CD4-positive, CD25-positive, alpha-beta regulatory T cell (primary cell): ENCODE results near the gene CDCA7L. TPM values are rescaled to one million over a fixed set of nuclear protein-coding genes. Genes with fewer than 3 reads are reported as not detected.
A peak's percentile ranks its signal among the peaks of the same experiment; 100 is the strongest.
"Not testable (repeated sequence)": the region's sequence is repeated elsewhere in the genome, so short reads cannot be mapped to it uniquely, and the experiment has no call there.

Experiments used
- ATAC-seq, 2 donors: fragments of 150-1000 bp; cut with Tn5 transposase; one replicate each; pipeline ENCODE4 v1.10.0; 2021; ENCODE audit warnings: low read depth in 2 of 2, moderate number of reproducible peaks in 2 of 2, moderate library complexity in 1 of 2
- DNase-seq, 3 donors: peaks; one replicate each; pipeline versions ENCODE4 v3.0.0 to v3.0.0-alpha.2; 2012 to 2022; ENCODE audit warnings: mixed read lengths in 1 of 3
- H3K27ac ChIP-seq: one replicate; pipeline ENCODE4 v1.7.0; 2013; ENCODE audit warnings: mild to moderate bottlenecking, low read length; ENCODE audit not compliant: insufficient read depth, poor library complexity, severe bottlenecking
- H3K27me3 ChIP-seq: one replicate; pipeline ENCODE4 v1.7.0; 2013; ENCODE audit warnings: low read length; ENCODE audit not compliant: control insufficient read depth, insufficient read depth
- H3K36me3 ChIP-seq: one replicate; pipeline ENCODE4 v1.7.0; 2013; ENCODE audit warnings: mild to moderate bottlenecking, low read length, moderate library complexity; ENCODE audit not compliant: control insufficient read depth, insufficient read depth
- H3K4me1 ChIP-seq: 2 replicates; pipeline ENCODE4 v1.7.0; 2013; ENCODE audit warnings: mild to moderate bottlenecking, low read length; ENCODE audit not compliant: insufficient read depth, control insufficient read depth, poor library complexity, severe bottlenecking
- H3K4me3 ChIP-seq: one replicate; pipeline ENCODE4 v1.7.0; 2013; ENCODE audit warnings: low read depth, mild to moderate bottlenecking, low read length, moderate library complexity
- H3K9me3 ChIP-seq, 2 experiments: 1 replicate in 1 of 2; 2 replicates in 1 of 2; pipeline ENCODE4 v1.7.0; 2013; ENCODE audit warnings: low read length in 2 of 2, mild to moderate bottlenecking in 1 of 2, moderate library complexity in 1 of 2; ENCODE audit not compliant: control insufficient read depth in 2 of 2
- H3K27ac Mint-ChIP-seq, 3 donors: one replicate each; pipeline ENCODE4 v1.8.0; 2020 to 2022; ENCODE audit warnings: mild to moderate bottlenecking in 3 of 3, mixed read lengths in 3 of 3, moderate library complexity in 2 of 3
- H3K27me3 Mint-ChIP-seq: one replicate; pipeline ENCODE4 v1.8.0; 2022; ENCODE audit warnings: mild to moderate bottlenecking, mixed read lengths
- H3K36me3 Mint-ChIP-seq: one replicate; pipeline ENCODE4 v1.8.0; 2020; ENCODE audit warnings: mixed read lengths
- H3K4me1 Mint-ChIP-seq, 4 donors: one replicate each; pipeline ENCODE4 v1.8.0; 2020 to 2022; ENCODE audit warnings: mixed read lengths in 4 of 4, mild to moderate bottlenecking in 1 of 4
- H3K4me3 Mint-ChIP-seq, 4 donors: one replicate each; pipeline ENCODE4 v1.8.0; 2020 to 2022; ENCODE audit warnings: mild to moderate bottlenecking in 4 of 4, mixed read lengths in 4 of 4, moderate library complexity in 3 of 4
- H3K9me3 Mint-ChIP-seq, 7 donors: one replicate each; pipeline ENCODE4 v1.8.0; 2020 to 2022; ENCODE audit warnings: mixed read lengths in 7 of 7, mild to moderate bottlenecking in 3 of 7, moderate library complexity in 2 of 7
- polyA plus RNA-seq, 4 donors: library from polyadenylated mRNA; unstranded; fragments of 300-500 nt; fragmentation: Illumina TruSeq; gene quantifications; one replicate each; pipeline ENCODE4 v1.2.3, GENCODE V29; 2021
- total RNA-seq: library from RNA; stranded (reverse); gene quantifications from one replicate; pipeline ENCODE4 v1.2.3, GENCODE V29; 2022

Gene CDCA7L
- total and polyA plus RNA-seq, 5 donors from 2014 or later = 8.3 to 33.1 (median 22.8) TPM

GRCh38 chr7:21933293-21933692 is 12.4 kb downstream of the CDCA7L start:
- not testable (repeated sequence) for H3K9me3 ChIP-seq, H3K4me1 ChIP-seq, H3K36me3 ChIP-seq, H3K4me3 ChIP-seq, DNase-seq, ATAC-seq, H3K4me3 Mint-ChIP-seq, H3K27ac Mint-ChIP-seq, H3K27me3 ChIP-seq, H3K27me3 Mint-ChIP-seq, H3K27ac ChIP-seq
- peaks cover 15 to 33% (median 17%) of the 10 kb centered on the region in 4 donors for H3K4me1 Mint-ChIP-seq
- H3K9me3 Mint-ChIP-seq = peaks cover 0 to 19% (median 4%) of the 10 kb centered on the region in 7 donors
- peaks cover 25% of the 10 kb centered on the region for H3K36me3 Mint-ChIP-seq

GRCh38 chr7:21927693-21928092 is 18.0 kb downstream of the CDCA7L start:
- H3K9me3 Mint-ChIP-seq = peaks cover 0 to 24% (median 4%) of the 10 kb centered on the region in 7 donors

GRCh38 chr7:21926448-21926847 is 19.3 kb downstream of the CDCA7L start:
- no peak overlapping the region for H3K27ac Mint-ChIP-seq
- DNase-seq (no peak), ATAC-seq (no peak)
- H3K4me1 Mint-ChIP-seq = peaks cover 0 to 25% (median 10%) of the 10 kb centered on the region in 4 donors
- no peaks in the 10 kb centered on the region for H3K9me3 ChIP-seq
- H3K27ac ChIP-seq = no peak overlapping the region
- no peaks in the 10 kb centered on the region for H3K27me3 ChIP-seq
- H3K9me3 Mint-ChIP-seq = peaks cover 0 to 24% (median 4%) of the 10 kb centered on the region in 7 donors
- no peaks in the 10 kb centered on the region for H3K36me3 ChIP-seq
- H3K27me3 Mint-ChIP-seq = peaks cover 4% of the 10 kb centered on the region
- H3K4me3 ChIP-seq = no peak overlapping the region
- peaks cover 16% of the 10 kb centered on the region for H3K36me3 Mint-ChIP-seq
- no peaks in the 10 kb centered on the region for H3K4me1 ChIP-seq
- no peak overlapping the region for H3K4me3 Mint-ChIP-seq

More at GRCh38 chr7:21927693-21928092, 18.0 kb downstream of the CDCA7L start:
- ATAC-seq = no peak
- Mint-ChIP-seq H3K36me3 (peaks cover 16% of the 10 kb centered on the region), H3K4me1 (peaks cover 0 to 20% (median 10%) of the 10 kb centered on the region in 4 donors), H3K4me3 (no peak overlapping the region), H3K27ac (no peak overlapping the region), H3K27me3 (peaks cover 4% of the 10 kb centered on the region)
- no peak overlapping the region for H3K4me3 ChIP-seq
- no peak for DNase-seq
- H3K9me3 ChIP-seq = no peaks in the 10 kb centered on the region
- H3K4me1 ChIP-seq = no peaks in the 10 kb centered on the region
- H3K27ac ChIP-seq = no peak overlapping the region
- no peaks in the 10 kb centered on the region for H3K27me3 ChIP-seq
- H3K36me3 ChIP-seq = no peaks in the 10 kb centered on the region

GRCh38 chr7:21923658-21924057 is 22.0 kb downstream of the CDCA7L start:
- Mint-ChIP-seq H3K4me1 (peaks cover 0 to 24% (median 8%) of the 10 kb centered on the region in 4 donors), H3K9me3 (peaks cover 0 to 8% (median 0%) of the 10 kb centered on the region in 7 donors)
- H3K36me3 ChIP-seq = no peaks in the 10 kb centered on the region

GRCh38 chr7:21922605-21923004 is 23.1 kb downstream of the CDCA7L start:
- no peak overlapping the region for H3K27ac ChIP-seq
- DNase-seq (no peak), ATAC-seq (no peak)
- Mint-ChIP-seq H3K36me3 (peaks cover 7% of the 10 kb centered on the region), H3K27me3 (peaks cover 4% of the 10 kb centered on the region), H3K4me1 (peaks cover 0 to 24% (median 7%) of the 10 kb centered on the region in 4 donors), H3K4me3 (no peak overlapping the region), H3K27ac (no peak overlapping the region), H3K9me3 (peaks cover 0 to 5% (median 0%) of the 10 kb centered on the region in 7 donors)
- H3K36me3 ChIP-seq = no peaks in the 10 kb centered on the region
- no peaks in the 10 kb centered on the region for H3K4me1 ChIP-seq
- H3K4me3 ChIP-seq = no peak overlapping the region
- H3K9me3 ChIP-seq = no peaks in the 10 kb centered on the region
- no peaks in the 10 kb centered on the region for H3K27me3 ChIP-seq

More at GRCh38 chr7:21923658-21924057, 22.0 kb downstream of the CDCA7L start:
- Histone ChIP-seq H3K27me3 (no peaks in the 10 kb centered on the region), H3K27ac (no peak overlapping the region), H3K9me3 (no peaks in the 10 kb centered on the region), H3K4me3 (no peak overlapping the region), H3K4me1 (no peaks in the 10 kb centered on the region)
- Mint-ChIP-seq H3K27ac (no peak overlapping the region), H3K27me3 (peaks cover 4% of the 10 kb centered on the region), H3K4me3 (no peak overlapping the region), H3K36me3 (peaks cover 11% of the 10 kb centered on the region)
- DNase-seq = no peak
- no peak for ATAC-seq

GRCh38 chr7:21920936-21921335 is 24.8 kb downstream of the CDCA7L start:
- H3K4me1 Mint-ChIP-seq = peaks cover 0 to 24% (median 4%) of the 10 kb centered on the region in 4 donors
- H3K27ac Mint-ChIP-seq = no peak overlapping the region
- H3K9me3 Mint-ChIP-seq = peaks cover 0 to 1% (median 0%) of the 10 kb centered on the region in 7 donors
- ATAC-seq = no peak
- peaks cover 3% of the 10 kb centered on the region for H3K36me3 Mint-ChIP-seq
- no peak for DNase-seq
- H3K36me3 ChIP-seq = no peaks in the 10 kb centered on the region
- no peak overlapping the region for H3K4me3 Mint-ChIP-seq
- H3K27me3 Mint-ChIP-seq = peaks cover 4% of the 10 kb centered on the region
- no peak overlapping the region for H3K4me3 ChIP-seq
- no peaks in the 10 kb centered on the region for H3K9me3 ChIP-seq
- no peak overlapping the region for H3K27ac ChIP-seq
- no peaks in the 10 kb centered on the region for H3K4me1 ChIP-seq
- no peaks in the 10 kb centered on the region for H3K27me3 ChIP-seq

- peaks cover 3% of the 10 kb centered on the region for H3K36me3 ChIP-seq
- no peak for DNase-seq
- no peak overlapping the region for H3K27ac ChIP-seq
- H3K4me1 Mint-ChIP-seq = peaks cover 0 to 13% (median under 1%) of the 10 kb centered on the region in 4 donors
- no peaks in the 10 kb centered on the region for H3K4me1 ChIP-seq
- H3K27me3 Mint-ChIP-seq = no peaks in the 10 kb centered on the region
- no peak overlapping the region for H3K4me3 ChIP-seq
- no peaks in the 10 kb centered on the region for H3K27me3 ChIP-seq
- H3K9me3 Mint-ChIP-seq = peaks cover 0 to 1% (median 0%) of the 10 kb centered on the region in 7 donors
- peaks cover 21% of the 10 kb centered on the region for H3K36me3 Mint-ChIP-seq
- no peak overlapping the region for H3K4me3 Mint-ChIP-seq
- no peak for ATAC-seq
- H3K27ac Mint-ChIP-seq = no peak overlapping the region
- no peaks in the 10 kb centered on the region for H3K9me3 ChIP-seq
Measured at GRCh38 chr7:21918216-21918615, 27.5 kb downstream of the CDCA7L start.

- Histone ChIP-seq H3K4me1 (no peaks in the 10 kb centered on the region), H3K36me3 (peaks cover 3% of the 10 kb centered on the region), H3K4me3 (no peak overlapping the region), H3K27me3 (no peaks in the 10 kb centered on the region), H3K9me3 (no peaks in the 10 kb centered on the region), H3K27ac (no peak overlapping the region)
- ATAC-seq = no peak
- H3K9me3 Mint-ChIP-seq = peaks cover 0 to 1% (median 0%) of the 10 kb centered on the region in 7 donors
- H3K4me3 Mint-ChIP-seq = no peak overlapping the region
- H3K27me3 Mint-ChIP-seq = no peaks in the 10 kb centered on the region
- DNase-seq = no peak
- peak overlapping the region in 1 of 3 donors; percentile 55 for H3K27ac Mint-ChIP-seq
- H3K4me1 Mint-ChIP-seq = peaks cover 0 to 7% (median 0%) of the 10 kb centered on the region in 4 donors
- H3K36me3 Mint-ChIP-seq = peaks cover 24% of the 10 kb centered on the region
Measured at GRCh38 chr7:21916629-21917028, 29.1 kb downstream of the CDCA7L start.
